Upper lobe of left lung (tissue), 4 donors: ENCODE data around the gene WBP2.

ENCODE experiments used
- POLR2AphosphoS5 ChIP-seq, 2 donors: sonication (generic); formaldehyde crosslinking; IDR thresholded peaks; one replicate each; pipeline ENCODE4 v1.5.1; 2017; ENCODE audit warnings: antibody characterized with exemption in 2 of 2
- TF ChIP-seq, protein P1 (sequence below), 6 experiments: fragments of 450-650 bp in 4 of 6; fragments of 200-600 bp in 2 of 6; sonication (generic) in 2 of 6; IDR thresholded peaks; one replicate each; pipeline ENCODE4 v1.5.1; 2016 to 2019; ENCODE audit warnings: antibody characterized with exemption in 6 of 6

DNA sequence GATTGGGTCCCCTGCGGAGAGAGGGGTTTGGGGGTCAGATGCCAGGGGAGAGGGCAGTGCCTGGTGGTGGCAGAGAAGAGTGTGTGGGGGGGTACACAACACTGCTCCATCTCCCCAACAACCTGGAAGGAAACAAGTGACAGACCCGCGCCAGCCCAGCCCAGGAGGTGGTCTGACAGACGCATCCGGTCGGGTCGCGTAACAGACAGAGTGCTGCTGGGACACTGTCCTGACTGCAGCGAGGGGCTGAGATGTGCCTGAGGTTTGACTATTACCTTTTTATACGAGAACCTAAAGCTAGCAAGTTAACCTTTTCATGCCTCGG is 27.1 kb downstream of the WBP2 start:
- TF ChIP-seq, protein P1, sequence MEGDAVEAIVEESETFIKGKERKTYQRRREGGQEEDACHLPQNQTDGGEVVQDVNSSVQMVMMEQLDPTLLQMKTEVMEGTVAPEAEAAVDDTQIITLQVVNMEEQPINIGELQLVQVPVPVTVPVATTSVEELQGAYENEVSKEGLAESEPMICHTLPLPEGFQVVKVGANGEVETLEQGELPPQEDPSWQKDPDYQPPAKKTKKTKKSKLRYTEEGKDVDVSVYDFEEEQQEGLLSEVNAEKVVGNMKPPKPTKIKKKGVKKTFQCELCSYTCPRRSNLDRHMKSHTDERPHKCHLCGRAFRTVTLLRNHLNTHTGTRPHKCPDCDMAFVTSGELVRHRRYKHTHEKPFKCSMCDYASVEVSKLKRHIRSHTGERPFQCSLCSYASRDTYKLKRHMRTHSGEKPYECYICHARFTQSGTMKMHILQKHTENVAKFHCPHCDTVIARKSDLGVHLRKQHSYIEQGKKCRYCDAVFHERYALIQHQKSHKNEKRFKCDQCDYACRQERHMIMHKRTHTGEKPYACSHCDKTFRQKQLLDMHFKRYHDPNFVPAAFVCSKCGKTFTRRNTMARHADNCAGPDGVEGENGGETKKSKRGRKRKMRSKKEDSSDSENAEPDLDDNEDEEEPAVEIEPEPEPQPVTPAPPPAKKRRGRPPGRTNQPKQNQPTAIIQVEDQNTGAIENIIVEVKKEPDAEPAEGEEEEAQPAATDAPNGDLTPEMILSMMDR (IDR thresholded peaks at IDR 0.05): no peak
- no peak for TF ChIP-seq POLR2AphosphoS5 (IDR thresholded peaks at IDR 0.05)
